GM19025 (cell line): ENCODE measurements around the gene IZUMO2.
"Not testable (repeated sequence)": the region's sequence is repeated elsewhere in the genome, so short reads cannot be mapped to it uniquely, and the experiment has no call there.

Experiments used
- ATAC-seq: cut with Tn5 transposase; IDR thresholded peaks from one replicate; pipeline ENCODE4 v1.9.1; 2021; ENCODE audit warnings: mild to moderate bottlenecking, low read depth, moderate library complexity; ENCODE audit not compliant: unreplicated experiment

Gene IZUMO2

DNA sequence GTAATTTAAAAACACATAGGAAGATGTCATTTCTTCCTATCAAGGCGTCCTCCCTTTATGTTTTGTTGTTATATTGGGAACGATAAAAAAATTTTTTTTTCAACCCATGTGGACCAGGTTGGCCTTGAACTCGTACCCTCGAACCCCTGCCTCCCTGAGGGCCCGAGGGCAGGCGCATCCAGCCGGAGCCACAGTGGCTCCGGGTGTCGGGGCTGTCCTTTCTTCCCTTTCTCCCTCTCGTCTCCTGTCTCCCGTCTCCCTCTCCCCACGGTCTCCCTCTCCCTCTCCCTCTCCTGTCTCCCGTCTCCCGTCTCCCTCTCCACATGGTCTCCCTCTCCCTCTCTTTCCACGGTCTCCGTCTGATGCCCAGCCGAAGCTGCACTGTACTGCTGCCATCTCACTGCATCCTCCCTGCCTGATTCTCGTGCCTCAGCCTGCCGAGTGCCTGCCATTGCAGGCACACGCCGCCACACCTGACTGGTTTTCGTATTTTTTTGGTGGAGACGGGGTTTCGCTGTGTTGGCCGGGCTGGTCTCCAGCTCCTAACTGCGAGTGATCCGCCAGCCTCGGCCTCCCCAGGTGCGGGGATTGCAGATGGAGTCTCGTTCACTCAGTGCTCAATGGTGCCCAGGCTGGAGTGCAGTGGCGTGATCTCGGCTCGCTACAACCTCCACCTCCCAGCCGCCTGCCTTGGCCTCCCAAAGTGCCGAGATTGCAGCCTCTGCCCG lies 22.8 kb downstream of the IZUMO2 start:
- ATAC-seq, result not testable (repeated sequence)

- not testable (repeated sequence) for ATAC-seq
These were observed 26.3 kb downstream of the IZUMO2 start for GRCh38 chr19:50136603-50137365.

DNA sequence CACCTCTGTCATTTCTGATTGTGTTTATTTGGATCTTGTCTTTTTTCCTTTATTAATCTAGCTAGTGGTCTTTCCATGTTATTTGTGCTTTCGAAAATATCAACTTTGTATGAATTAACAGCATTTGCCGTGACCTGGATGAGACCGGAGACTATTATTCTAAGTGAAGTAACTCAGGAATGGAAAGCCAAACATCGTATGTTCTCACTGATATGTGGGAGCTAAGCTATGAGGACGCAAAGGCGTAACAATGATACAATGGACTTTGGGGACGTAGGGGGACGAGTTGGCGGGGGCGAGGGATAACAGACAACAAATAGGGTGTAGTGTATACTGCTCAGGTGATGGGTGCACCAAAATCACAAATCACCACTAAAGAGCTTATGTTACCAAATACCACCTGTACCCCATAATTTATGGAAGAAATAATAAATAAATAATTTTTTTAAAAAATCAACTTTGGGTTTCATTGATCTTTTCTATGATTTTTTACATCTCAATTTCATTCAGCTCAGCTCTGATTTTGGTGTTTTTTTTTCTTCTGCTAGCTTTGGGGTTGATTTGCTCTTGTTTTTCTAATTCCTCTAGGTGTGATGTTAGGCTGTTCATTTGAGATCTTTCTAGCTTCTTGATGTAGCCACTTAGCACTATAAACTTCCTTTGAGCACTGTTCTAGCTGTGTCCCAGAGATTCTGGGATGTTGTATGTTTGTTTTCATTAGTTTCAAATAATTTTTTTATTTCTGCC lies 27.1 kb downstream of the IZUMO2 start:
- ATAC-seq, result not testable (repeated sequence)

DNA sequence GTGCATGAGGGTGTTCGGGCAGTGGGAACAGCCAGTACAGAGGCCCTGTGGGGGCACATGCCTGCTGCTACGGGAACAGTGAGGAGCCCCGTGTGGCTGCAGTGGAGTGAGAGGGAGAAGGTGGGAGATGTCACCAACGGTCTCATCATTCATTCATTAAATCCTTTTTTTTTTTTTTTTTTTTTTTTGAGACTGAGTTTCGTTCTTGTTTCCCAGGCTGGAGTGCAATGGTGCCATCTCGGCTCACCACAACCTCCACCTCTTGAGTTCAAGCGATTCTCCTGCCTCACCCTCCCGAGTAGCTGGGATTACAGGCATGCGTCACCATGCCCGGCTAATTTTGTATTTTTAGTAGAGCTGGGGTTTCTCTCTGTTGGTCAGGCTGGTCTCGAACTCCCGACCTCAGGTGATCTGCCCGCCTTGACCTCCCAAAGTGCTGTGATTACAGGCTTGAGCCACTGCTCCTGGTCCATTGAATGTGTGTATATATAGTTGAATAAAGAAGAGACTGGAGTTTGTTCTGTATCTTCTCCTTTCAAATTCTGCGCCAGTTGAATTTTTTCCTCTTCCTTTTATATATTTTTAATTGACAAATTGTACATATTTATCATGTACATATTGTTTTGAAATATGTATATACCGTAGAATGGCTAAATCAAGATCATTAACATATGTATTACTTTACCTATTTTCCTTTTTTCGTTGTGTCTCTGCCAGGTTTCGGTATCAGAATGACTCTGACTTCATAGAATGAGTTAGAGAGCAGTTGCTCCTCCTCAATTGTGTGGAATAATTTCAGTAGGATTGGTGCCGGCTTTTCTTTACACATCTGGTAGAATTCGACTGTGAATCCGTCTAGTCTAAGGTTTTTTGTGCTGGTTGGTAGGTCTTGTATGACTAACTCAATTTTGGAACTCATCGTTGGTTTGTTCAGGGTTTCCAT lies 28.0 kb downstream of the IZUMO2 start:
- not testable (repeated sequence) for ATAC-seq

DNA sequence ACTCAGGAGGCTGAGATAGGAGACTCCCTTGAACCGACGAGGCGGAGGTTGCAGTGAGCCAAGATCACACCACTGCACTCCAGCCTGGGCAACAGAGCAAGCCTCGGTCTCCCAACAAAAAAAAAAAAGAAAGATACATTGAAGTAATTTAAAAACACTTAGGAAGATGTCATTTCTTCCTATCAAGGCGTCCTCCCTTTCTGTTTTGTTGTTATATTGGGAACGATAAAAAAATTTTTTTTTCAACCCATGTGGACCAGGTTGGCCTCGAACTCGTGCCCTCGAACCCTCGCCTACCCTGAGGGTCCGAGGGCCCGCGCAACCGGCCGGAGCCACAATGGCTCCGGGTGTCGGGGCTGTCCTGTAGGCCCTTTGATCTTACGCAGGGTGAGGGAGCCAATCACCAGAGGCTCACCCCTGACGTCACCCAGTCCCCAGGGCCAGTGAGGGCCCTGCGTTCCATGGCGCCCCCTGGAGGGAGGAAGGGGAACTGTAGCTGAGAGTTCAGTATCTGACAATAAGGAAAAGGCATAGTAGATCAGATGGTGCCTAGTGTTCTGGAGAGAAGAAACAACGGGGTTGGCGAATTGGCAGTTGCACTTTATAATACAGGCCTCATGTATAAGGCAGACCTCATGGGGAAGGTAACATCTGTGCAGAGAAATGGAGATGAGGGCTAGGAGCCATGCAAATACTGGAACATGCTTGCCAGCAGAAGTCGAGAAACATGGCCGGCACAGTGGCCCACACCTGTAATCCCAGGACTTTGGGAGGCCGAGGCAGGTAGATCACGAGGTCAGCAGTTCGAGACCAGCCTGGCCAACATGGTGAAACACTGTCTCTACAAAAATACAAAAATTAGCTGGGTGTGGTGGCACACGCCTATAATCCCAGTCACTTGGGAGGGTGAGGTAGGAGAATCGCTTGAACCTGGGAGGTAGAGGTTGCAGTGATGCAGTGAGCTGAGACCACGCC lies 29.3 kb downstream of the IZUMO2 start:
- not testable (repeated sequence) for ATAC-seq

GRCh38 chr19:50104012-50104411 lies 59.1 kb downstream of the IZUMO2 start:
- ATAC-seq, result not testable (repeated sequence)

DNA sequence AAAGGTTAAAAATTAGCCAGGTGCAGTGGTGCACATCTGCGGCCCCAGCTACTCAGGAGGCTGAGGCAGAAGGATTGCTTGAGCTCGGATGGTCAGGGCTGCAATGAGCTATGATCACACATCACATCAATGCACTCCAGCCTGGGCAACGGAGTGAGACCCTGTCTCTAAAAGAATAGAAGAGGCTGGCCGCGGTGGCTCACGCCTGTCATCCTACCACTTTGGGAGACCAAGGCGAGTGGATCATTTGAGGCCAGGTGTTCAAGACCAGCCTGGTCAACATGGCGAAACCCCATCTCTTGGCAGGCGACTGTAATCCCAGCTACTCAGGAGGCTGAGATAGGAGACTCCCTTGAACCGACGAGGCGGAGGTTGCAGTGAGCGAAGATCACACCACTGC lies 59.7 kb downstream of the IZUMO2 start:
- ATAC-seq, result not testable (repeated sequence)
